ENCODE measurements around the gene GRM7. TPM values are rescaled to one million over a fixed set of nuclear protein-coding genes. Genes with fewer than 3 reads are reported as not detected.

Gene GRM7
- total RNA-seq, 1 experiment from 2014 or later = 0.28 TPM

GRCh38 chr3:7651274-7651673 lies 790.4 kb downstream of the GRM7 start:
- Histone ChIP-seq H2AK5ac (ENCODE audit: insufficient read length, low read length) (no peak overlapping the region), H3K9ac (ENCODE audit: extremely low read depth, insufficient read length, low read length) (no peak overlapping the region), H4K5ac (ENCODE audit: insufficient read length, low read depth, low read length) (no peak overlapping the region), H3T11ph (ENCODE audit: low read length) (no peak overlapping the region), H3K56ac (ENCODE audit: insufficient read length, low read depth, low read length) (no peak overlapping the region), H2BK12ac (ENCODE audit: insufficient read length, low read depth, low read length) (no peak overlapping the region), H3K4me2 (ENCODE audit: insufficient read depth, insufficient read length, low read length) (no peak overlapping the region), H3K79me1 (ENCODE audit: insufficient read depth, low read depth, low read length, poor library complexity, severe bottlenecking) (no peaks in the 10 kb centered on the region), H3K9me3 (ENCODE audit: control insufficient read depth, low read depth, low read length) (no peaks in the 10 kb centered on the region), H3K18ac (ENCODE audit: insufficient read length, low read depth, low read length) (no peak overlapping the region), H3K4ac (ENCODE audit: low read depth, low read length) (no peak overlapping the region), H3K79me2 (ENCODE audit: insufficient read depth, low read length) (no peaks in the 10 kb centered on the region), H3K27me3 (ENCODE audit: insufficient read depth, low read length) (no peaks in the 10 kb centered on the region), H2AFZ (ENCODE audit: low read length) (no peak overlapping the region), H3K4me1 (ENCODE audit: insufficient read depth, low read length) (no peaks in the 10 kb centered on the region), H2BK20ac (ENCODE audit: low read depth, low read length, poor library complexity, severe bottlenecking) (no peak overlapping the region), H4K8ac (replicated peaks; ENCODE audit: insufficient read length, low read depth, low read length) (no peak overlapping the region), H3K27ac (ENCODE audit: insufficient read length, low read depth, low read length) (no peak overlapping the region), H2BK5ac (ENCODE audit: insufficient read length, low read length) (no peak overlapping the region), H3K23ac (ENCODE audit: insufficient read length, low read depth, low read length) (no peak overlapping the region), H3K14ac (ENCODE audit: insufficient read depth, low read length) (no peak overlapping the region), H2BK120ac (ENCODE audit: low read depth, low read length, poor library complexity, severe bottlenecking) (no peak overlapping the region), H3K23me2 (ENCODE audit: insufficient read length, low read depth, low read length, poor library complexity, severe bottlenecking) (no peaks in the 10 kb centered on the region), H2BK15ac (ENCODE audit: low read depth, low read length) (no peak overlapping the region), H4K20me1 (ENCODE audit: control insufficient read depth, insufficient read depth, insufficient read length) (no peaks in the 10 kb centered on the region), H4K91ac (ENCODE audit: insufficient read length, low read depth, low read length) (no peak overlapping the region)
- H3K9me3 Mint-ChIP-seq = peaks cover 0 to 2% of the 10 kb centered on the region in 2 experiments; a peak in 2 of 5 replicates
- TF ChIP-seq CTCF (conservative IDR thresholded peaks at IDR 0.05) = no peak
- H3K36me3 Mint-ChIP-seq (ENCODE audit: insufficient read depth in 1 of 3, low read depth in 3 of 3) = peaks cover 0 to 4% (median 0%) of the 10 kb centered on the region in 3 experiments; a peak in 3 of 7 replicates
- DNase-seq = no peak
- H3K27ac Mint-ChIP-seq = no peak overlapping the region
- WGBS (ENCODE audit: extremely low coverage, insufficient read length, low lambda C conversion rate) = no CpG with 5 or more reads among the region's 2 CpGs
- no peaks in the 10 kb centered on the region for H3K27me3 Mint-ChIP-seq (ENCODE audit: low read depth)
- H3K4me1 Mint-ChIP-seq = peaks cover 12 to 20% of the 10 kb centered on the region in 2 experiments
- H3K4me3 Mint-ChIP-seq = no peak overlapping the region
